CD14-positive monocyte (primary cell): Measurements from ENCODE around the gene PHYKPL. TPM values are rescaled to one million over a fixed set of nuclear protein-coding genes. Genes with fewer than 3 reads are reported as not detected.

ENCODE experiments used
- DNase-seq, 3 donors: peaks; one replicate each; pipeline ENCODE4 v3.0.0-alpha.2; 2011 to 2022
- H2AFZ ChIP-seq: 2 replicates; pipeline ENCODE4 v1.6.0; 2012; ENCODE audit warnings: mild to moderate bottlenecking, low read depth, low read length, inconsistent platforms; ENCODE audit not compliant: insufficient read depth, poor library complexity, severe bottlenecking
- H3K27ac ChIP-seq, 2 donors: 1 replicate in 1 of 2; 2 replicates in 1 of 2; pipeline ENCODE4 v1.5.1; 2012 to 2013; ENCODE audit warnings: low read length in 2 of 2, control low read depth in 1 of 2, inconsistent platforms in 1 of 2, low read depth in 1 of 2, mild to moderate bottlenecking in 1 of 2
- H3K27me3 ChIP-seq, 2 donors: one replicate each; pipeline versions ENCODE4 v1.6.0 to v1.6.1; 2011 to 2013; ENCODE audit warnings: low read length in 2 of 2; ENCODE audit not compliant: control insufficient read depth in 2 of 2, insufficient read depth in 2 of 2
- H3K36me3 ChIP-seq, 2 donors: replicated peaks in 1 of 2; 1 replicate in 1 of 2; 2 replicates in 1 of 2; pipeline versions ENCODE4 v1.5.1 to v1.6.1; 2012 to 2013; ENCODE audit warnings: low read length in 2 of 2, control low read depth in 1 of 2, inconsistent platforms in 1 of 2, mild to moderate bottlenecking in 1 of 2; ENCODE audit not compliant: insufficient read depth in 2 of 2, control insufficient read depth in 1 of 2
- H3K4me1 ChIP-seq, 2 donors: 1 replicate in 1 of 2; 2 replicates in 1 of 2; pipeline versions ENCODE4 v1.5.1 to v1.6.1; 2012 to 2013; ENCODE audit warnings: low read length in 2 of 2, control low read depth in 1 of 2, inconsistent platforms in 1 of 2, mild to moderate bottlenecking in 1 of 2, moderate library complexity in 1 of 2; ENCODE audit not compliant: insufficient read depth in 2 of 2, control insufficient read depth in 1 of 2
- H3K4me2 ChIP-seq: replicated peaks from 2 replicates; pipeline ENCODE3; 2012; ENCODE audit warnings: low read length, moderate library complexity, mild to moderate bottlenecking; ENCODE audit not compliant: poor library complexity, severe bottlenecking; ENCODE audit errors: extremely low read depth
- H3K4me3 ChIP-seq, 3 experiments: fragments of 200-600 bp in 1 of 3; sonication (generic) in 1 of 3; replicated peaks in 1 of 3; 1 replicate in 2 of 3; 2 replicates in 1 of 3; pipeline ENCODE4 v1.5.1; 2011 to 2013; ENCODE audit warnings: low read length in 3 of 3, mild to moderate bottlenecking in 3 of 3, control low read depth in 2 of 3, low read depth in 2 of 3, inconsistent platforms in 1 of 3, moderate library complexity in 1 of 3
- H3K79me2 ChIP-seq: 2 replicates; pipeline ENCODE4 v1.6.0; 2012; ENCODE audit warnings: mild to moderate bottlenecking, control low read depth, inconsistent platforms, low read length, moderate library complexity; ENCODE audit not compliant: insufficient read depth
- H3K9ac ChIP-seq: 2 replicates; pipeline ENCODE4 v1.6.0; 2017; ENCODE audit warnings: low read length, mild to moderate bottlenecking; ENCODE audit not compliant: insufficient read depth, poor library complexity, severe bottlenecking
- H3K9me3 ChIP-seq, 2 donors: replicated peaks in 1 of 2; 1 replicate in 1 of 2; 2 replicates in 1 of 2; pipeline versions ENCODE4 v1.5.1 to v1.6.1; 2012 to 2013; ENCODE audit warnings: low read length in 2 of 2, control low read depth in 1 of 2; ENCODE audit not compliant: control insufficient read depth in 1 of 2, insufficient read depth in 1 of 2
- H4K20me1 ChIP-seq: 2 replicates; pipeline ENCODE4 v1.6.0; 2012; ENCODE audit warnings: mild to moderate bottlenecking, low read length, control low read depth, moderate library complexity; ENCODE audit not compliant: insufficient read depth
- H3K27ac Mint-ChIP-seq, 7 donors: one replicate each; pipeline ENCODE4 v1.8.0; 2020; ENCODE audit warnings: mild to moderate bottlenecking in 7 of 7, mixed read lengths in 7 of 7, moderate library complexity in 6 of 7, inconsistent platforms in 2 of 7
- H3K27me3 Mint-ChIP-seq, 3 donors: one replicate each; pipeline ENCODE4 v1.8.0; 2021 to 2022; ENCODE audit warnings: low read depth in 3 of 3, mild to moderate bottlenecking in 3 of 3, mixed read lengths in 3 of 3, moderate library complexity in 3 of 3, inconsistent platforms in 1 of 3
- H3K36me3 Mint-ChIP-seq, 2 donors: one replicate each; pipeline ENCODE4 v1.8.0; 2020; ENCODE audit warnings: mixed read lengths in 2 of 2, inconsistent platforms in 1 of 2, mild to moderate bottlenecking in 1 of 2
- H3K4me1 Mint-ChIP-seq: one replicate; pipeline ENCODE4 v1.8.0; 2020; ENCODE audit warnings: mild to moderate bottlenecking, mixed read lengths
- H3K4me3 Mint-ChIP-seq, 2 donors: one replicate each; pipeline ENCODE4 v1.8.0; 2020; ENCODE audit warnings: mild to moderate bottlenecking in 2 of 2, mixed read lengths in 2 of 2, moderate library complexity in 1 of 2
- H3K9me3 Mint-ChIP-seq, 7 donors: one replicate each; pipeline ENCODE4 v1.8.0; 2020 to 2022; ENCODE audit warnings: mixed read lengths in 7 of 7, mild to moderate bottlenecking in 6 of 7, moderate library complexity in 6 of 7, inconsistent platforms in 2 of 7
- CTCF ChIP-seq: fragments of 200-600 bp; IDR thresholded peaks from one replicate; pipeline ENCODE4 v1.8.0; 2022; ENCODE audit warnings: antibody characterized with exemption, mild to moderate bottlenecking
- WGBS: methylation state at CpG from one replicate; pipeline ENCODE4 v1.1.5; 2013; ENCODE audit warnings: missing lambda C conversion rate; ENCODE audit not compliant: insufficient coverage; 5-methylcytosine and 5-hydroxymethylcytosine counted together
- intact Hi-C, 2 donors: fragments of 100-400 bp; cut with micrococcal nuclease; formaldehyde crosslinking; loops; one replicate each; pipeline versions ENCODE4 v1.15.0 to v1.15.1; 2023
- polyA plus RNA-seq, 3 donors: library from polyadenylated mRNA; depleted of rRNA in 1 of 3; unstranded in 2 of 3; stranded (reverse) in 1 of 3; fragments of 300-500 nt in 2 of 3; fragments of >200 nt in 1 of 3; fragmentation: Illumina TruSeq in 2 of 3; gene quantifications; 1 replicate in 2 of 3; 2 replicates in 1 of 3; pipeline ENCODE4 v1.2.3, GENCODE V29; 2012 to 2021

The PHYKPL gene
- polyA plus RNA-seq, 3 donors = 39.2 to 199 (median 43.0) TPM

- peak within 1 kb of the TSS; percentile 82 for H3K4me2 ChIP-seq
- peak within 1 kb of the TSS; percentile 77 to 81 (median 80) for H3K4me3 ChIP-seq
- H3K27me3 ChIP-seq = no peaks in the 10 kb centered on the region
- H2AFZ ChIP-seq = peak within 1 kb of the TSS; percentile 73
- no peaks in the 10 kb centered on the region for H3K9me3 ChIP-seq
- Mint-ChIP-seq H3K27me3 (no peaks in the 10 kb centered on the region), H3K27ac (peak within 1 kb of the TSS; percentile 83 to 93 (median 90)), H3K36me3 (peaks cover 32 to 33% of the 10 kb centered on the region in 2 donors), H3K9me3 (no peaks in the 10 kb centered on the region), H3K4me3 (peak within 1 kb of the TSS; percentile 88 to 89), H3K4me1 (peaks cover 49% of the 10 kb centered on the region)
- peaks cover 42% of the 10 kb centered on the region for H4K20me1 ChIP-seq
- peaks cover 28 to 47% of the 10 kb centered on the region in 2 donors for H3K4me1 ChIP-seq
- intact Hi-C loops = no loop called here
- DNase-seq = peak; percentile 95 to 97 (median 95)
- TF ChIP-seq CTCF = no peak
- peaks cover 59% of the 10 kb centered on the region for H3K79me2 ChIP-seq
- peak within 1 kb of the TSS; percentile 88 for H3K9ac ChIP-seq
- under 1% methylated on average over 96 of the region's 96 CpGs for WGBS
- H3K27ac ChIP-seq = peak within 1 kb of the TSS; percentile 42 to 71
- peaks cover 27 to 33% of the 10 kb centered on the region in 2 donors for H3K36me3 ChIP-seq
These were observed 28.2 kb downstream of the PHYKPL start, which contains the start of gene HNRNPAB for GRCh38 chr5:178204182-178204934. Gene HNRNPAB (plus strand): TSS chr5:178204533. CDS start chr5:178204838, 305 bp downstream.

GRCh38 chr5:178203670-178204181, 28.9 kb downstream of the PHYKPL start:
- Mint-ChIP-seq H3K36me3 (peaks cover 26 to 27% of the 10 kb centered on the region in 2 donors), H3K4me3 (peak overlapping the region; percentile 88 to 89), H3K27me3 (no peaks in the 10 kb centered on the region), H3K9me3 (no peaks in the 10 kb centered on the region), H3K27ac (peak overlapping the region in 6 of 7 donors; percentile 83 to 93 (median 88)), H3K4me1 (peaks cover 53% of the 10 kb centered on the region)
- H3K27ac ChIP-seq = peak overlapping the region; percentile 42 to 71
- peak overlapping the region; percentile 82 for H3K4me2 ChIP-seq
- 0% methylated on average over 19 of the region's 30 CpGs for WGBS
- DNase-seq = no peak
- peaks cover 21 to 27% of the 10 kb centered on the region in 2 donors for H3K36me3 ChIP-seq
- H3K4me1 ChIP-seq = peaks cover 31 to 50% of the 10 kb centered on the region in 2 donors
- intact Hi-C loops = no loop called here
- no peak for TF ChIP-seq CTCF
- no peaks in the 10 kb centered on the region for H3K27me3 ChIP-seq
- H3K9ac ChIP-seq = peak overlapping the region; percentile 88
- H2AFZ ChIP-seq = peak overlapping the region; percentile 73
- peaks cover 53% of the 10 kb centered on the region for H3K79me2 ChIP-seq
- H3K4me3 ChIP-seq = peak overlapping the region; percentile 77 to 81 (median 80)
- peaks cover 36% of the 10 kb centered on the region for H4K20me1 ChIP-seq
- no peaks in the 10 kb centered on the region for H3K9me3 ChIP-seq
